ENCODE results near the gene DPF1. TPM values are rescaled to one million over a fixed set of nuclear protein-coding genes. Genes with fewer than 3 reads are reported as not detected.
"Not testable (repeated sequence)": the region's sequence is repeated elsewhere in the genome, so short reads cannot be mapped to it uniquely, and the experiment has no call there.

Gene DPF1
- total RNA-seq, 1 donor from 2014 or later = 3.4 TPM

- H3K27me3 Mint-ChIP-seq (ENCODE audit: low read depth) = peaks cover 47% of the 10 kb centered on the region
- not testable (repeated sequence) for H3K36me3 Mint-ChIP-seq (ENCODE audit: low read depth); H3K9me3 Mint-ChIP-seq; H3K27ac Mint-ChIP-seq; DNase-seq (ENCODE audit: low spot score); H3K4me3 Mint-ChIP-seq (ENCODE audit: low read depth)
- intact Hi-C loops (cut with micrococcal nuclease) = loop anchor here (5.0 kb wide), 1 partner anchor 323 kb away; no protein-coding TSS in a partner anchor
- peaks cover 14% of the 10 kb centered on the region for H3K4me1 Mint-ChIP-seq (ENCODE audit: low read depth)
Observed at GRCh38 chr19:38224863-38225218, 819 bp upstream of the DPF1 start.

GRCh38 chr19:38223617-38224013 lies 407 bp downstream of the DPF1 start:
- Mint-ChIP-seq H3K36me3 (ENCODE audit: low read depth) (no peaks in the 10 kb centered on the region), H3K4me3 (ENCODE audit: low read depth) (peak overlapping the region; percentile 6), H3K27ac (no peak overlapping the region), H3K4me1 (ENCODE audit: low read depth) (peaks cover 14% of the 10 kb centered on the region), H3K27me3 (ENCODE audit: low read depth) (peaks cover 42% of the 10 kb centered on the region), H3K9me3 (no peaks in the 10 kb centered on the region)
- intact Hi-C loops (cut with micrococcal nuclease) = loop anchor here (5.0 kb wide), 1 partner anchor 321 kb away; no protein-coding TSS in a partner anchor
- no peak for DNase-seq (ENCODE audit: low spot score)

GRCh38 chr19:38223119-38223523 lies 901 bp downstream of the DPF1 start:
- DNase-seq (ENCODE audit: low spot score) = no peak
- intact Hi-C loops (cut with micrococcal nuclease) = loop anchor here (5.0 kb wide), 1 partner anchor 321 kb away; no protein-coding TSS in a partner anchor
- H3K36me3 Mint-ChIP-seq (ENCODE audit: low read depth) = no peaks in the 10 kb centered on the region
- peaks cover 40% of the 10 kb centered on the region for H3K27me3 Mint-ChIP-seq (ENCODE audit: low read depth)
- no peak overlapping the region for H3K27ac Mint-ChIP-seq
- peaks cover 14% of the 10 kb centered on the region for H3K4me1 Mint-ChIP-seq (ENCODE audit: low read depth)
- H3K4me3 Mint-ChIP-seq (ENCODE audit: low read depth) = peak overlapping the region; percentile 6
- H3K9me3 Mint-ChIP-seq = no peaks in the 10 kb centered on the region

- H3K36me3 Mint-ChIP-seq (ENCODE audit: low read depth) = no peaks in the 10 kb centered on the region
- no peaks in the 10 kb centered on the region for H3K9me3 Mint-ChIP-seq
- no peak overlapping the region for H3K4me3 Mint-ChIP-seq (ENCODE audit: low read depth)
- no peak overlapping the region for H3K27ac Mint-ChIP-seq
- peaks cover 10% of the 10 kb centered on the region for H3K4me1 Mint-ChIP-seq (ENCODE audit: low read depth)
- no peak for DNase-seq (ENCODE audit: low spot score)
- H3K27me3 Mint-ChIP-seq (ENCODE audit: low read depth) = peaks cover 31% of the 10 kb centered on the region
- intact Hi-C loops (cut with micrococcal nuclease) = loop anchor here (5.0 kb wide), 1 partner anchor 320 kb away; no protein-coding TSS in a partner anchor
Observed at GRCh38 chr19:38221919-38222830, 1.8 kb downstream of the DPF1 start.

GRCh38 chr19:38221421-38221820 lies 2.6 kb downstream of the DPF1 start:
- Mint-ChIP-seq H3K27ac (no peak overlapping the region), H3K27me3 (ENCODE audit: low read depth) (peaks cover 26% of the 10 kb centered on the region), H3K4me3 (ENCODE audit: low read depth) (no peak overlapping the region), H3K36me3 (ENCODE audit: low read depth) (no peaks in the 10 kb centered on the region), H3K9me3 (no peaks in the 10 kb centered on the region), H3K4me1 (ENCODE audit: low read depth) (peaks cover 8% of the 10 kb centered on the region)
- intact Hi-C loops (cut with micrococcal nuclease) = loop anchor here (5.0 kb wide), 1 partner anchor 319 kb away; no protein-coding TSS in a partner anchor
- no peak for DNase-seq (ENCODE audit: low spot score)

GRCh38 chr19:38219221-38219620 lies 4.8 kb downstream of the DPF1 start:
- H3K9me3 Mint-ChIP-seq = no peaks in the 10 kb centered on the region
- peaks cover 20% of the 10 kb centered on the region for H3K27me3 Mint-ChIP-seq (ENCODE audit: low read depth)
- H3K4me3 Mint-ChIP-seq (ENCODE audit: low read depth) = no peak overlapping the region

GRCh38 chr19:38218204-38218603 lies 5.8 kb downstream of the DPF1 start:
- H3K27me3 Mint-ChIP-seq (ENCODE audit: low read depth) = peaks cover 20% of the 10 kb centered on the region
- no peak overlapping the region for H3K27ac Mint-ChIP-seq

More at GRCh38 chr19:38219221-38219620, 4.8 kb downstream of the DPF1 start:
- no peak for DNase-seq (ENCODE audit: low spot score)
- no peak overlapping the region for H3K27ac Mint-ChIP-seq
- H3K36me3 Mint-ChIP-seq (ENCODE audit: low read depth) = no peaks in the 10 kb centered on the region
- intact Hi-C loops (cut with micrococcal nuclease) = no loop called here
- H3K4me1 Mint-ChIP-seq (ENCODE audit: low read depth) = peaks cover 8% of the 10 kb centered on the region

GRCh38 chr19:38216785-38217641 lies 7.0 kb downstream of the DPF1 start:
- intact Hi-C loops (cut with micrococcal nuclease) = no loop called here
- H3K27ac Mint-ChIP-seq = no peak overlapping the region
- peaks cover 9% of the 10 kb centered on the region for H3K4me1 Mint-ChIP-seq (ENCODE audit: low read depth)
- H3K27me3 Mint-ChIP-seq (ENCODE audit: low read depth) = peaks cover 18% of the 10 kb centered on the region
- H3K36me3 Mint-ChIP-seq (ENCODE audit: low read depth) = no peaks in the 10 kb centered on the region
- H3K9me3 Mint-ChIP-seq = no peaks in the 10 kb centered on the region
- H3K4me3 Mint-ChIP-seq (ENCODE audit: low read depth) = no peak overlapping the region
- DNase-seq (ENCODE audit: low spot score) = no peak

More at GRCh38 chr19:38218204-38218603, 5.8 kb downstream of the DPF1 start:
- Mint-ChIP-seq H3K36me3 (ENCODE audit: low read depth) (no peaks in the 10 kb centered on the region), H3K9me3 (no peaks in the 10 kb centered on the region), H3K4me1 (ENCODE audit: low read depth) (peaks cover 10% of the 10 kb centered on the region), H3K4me3 (ENCODE audit: low read depth) (no peak overlapping the region)
- intact Hi-C loops (cut with micrococcal nuclease) = no loop called here
- DNase-seq (ENCODE audit: low spot score) = no peak

- Mint-ChIP-seq H3K4me1 (ENCODE audit: low read depth) (peaks cover 11% of the 10 kb centered on the region), H3K4me3 (ENCODE audit: low read depth) (no peak overlapping the region), H3K36me3 (ENCODE audit: low read depth) (no peaks in the 10 kb centered on the region), H3K27me3 (ENCODE audit: low read depth) (peaks cover 30% of the 10 kb centered on the region), H3K27ac (peak overlapping the region; percentile 62), H3K9me3 (no peaks in the 10 kb centered on the region)
- intact Hi-C loops (cut with micrococcal nuclease) = no loop called here
- peak; percentile 69 for DNase-seq (ENCODE audit: low spot score)
Observed at GRCh38 chr19:38213911-38214625, 10.0 kb downstream of the DPF1 start.

- H3K4me1 Mint-ChIP-seq (ENCODE audit: low read depth) = peaks cover 11% of the 10 kb centered on the region
- H3K4me3 Mint-ChIP-seq (ENCODE audit: low read depth) = no peak overlapping the region
- peaks cover 35% of the 10 kb centered on the region for H3K27me3 Mint-ChIP-seq (ENCODE audit: low read depth)
- intact Hi-C loops (cut with micrococcal nuclease) = no loop called here
- H3K36me3 Mint-ChIP-seq (ENCODE audit: low read depth) = no peaks in the 10 kb centered on the region
- DNase-seq (ENCODE audit: low spot score) = no peak
- H3K27ac Mint-ChIP-seq = no peak overlapping the region
- no peaks in the 10 kb centered on the region for H3K9me3 Mint-ChIP-seq
Observed at GRCh38 chr19:38213469-38213868, 10.6 kb downstream of the DPF1 start.

- Mint-ChIP-seq H3K36me3 (ENCODE audit: low read depth) (no peaks in the 10 kb centered on the region), H3K27me3 (ENCODE audit: low read depth) (peaks cover 38% of the 10 kb centered on the region), H3K27ac (no peak overlapping the region), H3K9me3 (no peaks in the 10 kb centered on the region), H3K4me3 (ENCODE audit: low read depth) (no peak overlapping the region), H3K4me1 (ENCODE audit: low read depth) (peaks cover 11% of the 10 kb centered on the region)
- DNase-seq (ENCODE audit: low spot score) = no peak
- intact Hi-C loops (cut with micrococcal nuclease) = no loop called here
Observed at GRCh38 chr19:38211766-38212165, 12.3 kb downstream of the DPF1 start.

- intact Hi-C loops (cut with micrococcal nuclease) = no loop called here
- H3K36me3 Mint-ChIP-seq (ENCODE audit: low read depth) = no peaks in the 10 kb centered on the region
- no peak overlapping the region for H3K4me3 Mint-ChIP-seq (ENCODE audit: low read depth)
- H3K4me1 Mint-ChIP-seq (ENCODE audit: low read depth) = peaks cover 11% of the 10 kb centered on the region
- no peak for DNase-seq (ENCODE audit: low spot score)
- H3K27ac Mint-ChIP-seq = no peak overlapping the region
- H3K27me3 Mint-ChIP-seq (ENCODE audit: low read depth) = peaks cover 38% of the 10 kb centered on the region
- H3K9me3 Mint-ChIP-seq = no peaks in the 10 kb centered on the region
Observed at GRCh38 chr19:38211151-38211591, 12.9 kb downstream of the DPF1 start.
